Transverse colon (tissue), 4 donors: ENCODE measurements around the gene MAPK8IP2.

Experiments used
- CTCF ChIP-seq, 5 experiments: fragments of 200-600 bp in 3 of 5; fragments of 450-650 bp in 2 of 5; sonication (generic) in 3 of 5; IDR thresholded peaks; 1 replicate in 2 of 5; 2 replicates in 3 of 5; pipeline ENCODE4 v1.5.1; 2016 to 2017; ENCODE audit warnings: antibody characterized with exemption in 5 of 5, inconsistent platforms in 3 of 5, mild to moderate bottlenecking in 2 of 5, moderate library complexity in 1 of 5
- POLR2A ChIP-seq: fragments of 450-650 bp; IDR thresholded peaks from one replicate; pipeline ENCODE4 v1.6.1; 2016; ENCODE audit warnings: antibody characterized with exemption, mild to moderate bottlenecking, moderate library complexity
- POLR2AphosphoS5 ChIP-seq, 3 donors: sonication (generic); formaldehyde crosslinking; IDR thresholded peaks; one replicate each; pipeline ENCODE4 v1.6.1; 2016; ENCODE audit warnings: antibody characterized with exemption in 3 of 3

- no peak for TF ChIP-seq CTCF (IDR thresholded peaks at IDR 0.05)
- no peak for TF ChIP-seq POLR2A
- no peak for TF ChIP-seq POLR2AphosphoS5 (IDR thresholded peaks at IDR 0.05)
Observed at GRCh38 chr22:50574383-50574755, 26.2 kb upstream of the MAPK8IP2 start.
